Muscle of arm (tissue), 12 donors: Measurements from ENCODE around the gene UPF2. TPM values are rescaled to one million over a fixed set of nuclear protein-coding genes. Genes with fewer than 3 reads are reported as not detected.
"Not testable (repeated sequence)": the region's sequence is repeated elsewhere in the genome, so short reads cannot be mapped to it uniquely, and the experiment has no call there.

Source experiments
- DNase-seq: peaks from one replicate; pipeline ENCODE4 v3.0.0-alpha.2; 2013
- polyA plus RNA-seq, 12 donors: library from polyadenylated mRNA; unstranded; fragments of 120-200 nt; gene quantifications; one replicate each; pipeline ENCODE4 v1.2.1, GENCODE V29; 2013; ENCODE audit not compliant: insufficient read length in 12 of 12

Gene UPF2
- polyA plus RNA-seq, 12 donors: 20.4 to 80.5 (median 24.0) TPM

DNA sequence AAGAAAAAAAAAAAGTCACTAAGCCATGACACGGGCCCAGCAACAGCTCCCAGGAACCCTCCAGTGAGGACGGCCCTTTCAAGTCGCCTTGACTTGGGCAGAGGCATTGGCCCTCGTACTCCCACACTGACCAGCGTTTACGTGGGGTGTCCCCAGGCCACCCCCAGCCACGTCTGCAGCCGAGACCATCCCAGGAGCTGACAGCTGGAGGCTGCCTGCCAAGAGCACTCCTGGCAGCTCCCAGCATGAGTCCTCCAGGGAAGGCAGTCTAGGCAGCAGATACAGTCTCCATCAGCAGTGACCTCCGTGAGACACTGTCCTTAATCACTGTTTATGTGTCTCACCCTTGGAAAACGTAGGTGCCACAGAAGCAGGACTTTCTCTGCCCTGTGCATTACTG lies 133.0 kb downstream of the UPF2 start:
- DNase-seq: no peak

DNA sequence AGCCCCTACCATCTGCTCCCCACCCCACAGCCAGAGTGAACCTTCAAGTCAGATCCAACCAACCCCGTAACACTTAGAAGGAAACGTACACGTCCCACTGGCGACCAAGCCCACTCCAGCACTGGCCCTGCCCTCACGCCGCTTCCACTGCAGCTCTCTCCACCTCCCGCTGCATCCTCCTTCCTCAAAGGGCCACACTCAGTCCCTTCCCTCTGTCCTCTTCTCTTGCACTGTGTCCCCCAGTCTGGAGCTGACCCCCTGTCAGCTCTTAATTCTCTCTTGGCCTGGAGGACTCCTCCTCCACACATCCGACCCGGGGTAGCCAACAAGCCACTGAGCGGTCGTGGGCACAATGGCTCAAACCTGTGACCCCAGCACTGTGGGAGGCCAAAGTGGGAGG lies 133.6 kb downstream of the UPF2 start:
- DNase-seq: no peak

DNA sequence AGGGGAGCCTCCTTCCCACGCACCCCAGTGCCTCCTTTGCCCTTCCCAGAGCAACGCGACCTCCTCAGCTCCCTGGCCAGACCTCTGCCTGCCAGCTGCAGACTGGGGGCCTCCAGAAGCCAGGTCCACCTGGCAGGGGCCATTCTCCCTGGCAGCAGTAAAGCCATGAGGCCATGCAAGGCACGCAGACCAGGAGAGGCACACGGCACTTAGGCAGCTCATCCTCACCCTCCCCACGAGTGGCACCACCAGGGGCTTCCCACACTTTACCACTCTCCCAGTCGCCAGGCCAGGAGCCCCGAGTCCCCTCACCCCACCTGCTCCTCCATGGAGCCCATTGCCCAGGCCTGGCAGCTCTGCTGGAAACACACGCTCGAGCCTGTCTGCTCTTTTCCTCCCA lies 134.1 kb downstream of the UPF2 start:
- DNase-seq: no peak

DNA sequence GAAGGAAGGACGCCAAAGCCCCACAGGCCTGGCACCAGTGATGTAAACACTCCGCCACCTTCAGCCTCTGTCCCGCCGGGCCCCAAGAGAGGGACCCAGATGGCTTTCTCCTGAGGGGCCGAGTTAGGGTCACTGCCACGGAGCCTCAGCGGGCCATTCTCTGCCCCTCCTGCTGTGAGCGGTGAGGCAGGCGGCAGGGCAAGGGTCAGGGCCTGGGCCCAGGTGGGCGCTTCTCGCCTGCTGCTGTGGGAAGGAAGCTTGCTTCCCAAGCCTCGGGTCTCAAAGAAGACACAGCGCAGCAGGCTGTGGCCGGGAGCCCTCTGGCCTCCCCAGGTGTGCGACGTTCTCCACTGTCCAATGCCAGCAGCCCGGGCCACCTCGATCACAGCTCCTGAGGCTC lies 134.7 kb downstream of the UPF2 start:
- DNase-seq: no peak

DNA sequence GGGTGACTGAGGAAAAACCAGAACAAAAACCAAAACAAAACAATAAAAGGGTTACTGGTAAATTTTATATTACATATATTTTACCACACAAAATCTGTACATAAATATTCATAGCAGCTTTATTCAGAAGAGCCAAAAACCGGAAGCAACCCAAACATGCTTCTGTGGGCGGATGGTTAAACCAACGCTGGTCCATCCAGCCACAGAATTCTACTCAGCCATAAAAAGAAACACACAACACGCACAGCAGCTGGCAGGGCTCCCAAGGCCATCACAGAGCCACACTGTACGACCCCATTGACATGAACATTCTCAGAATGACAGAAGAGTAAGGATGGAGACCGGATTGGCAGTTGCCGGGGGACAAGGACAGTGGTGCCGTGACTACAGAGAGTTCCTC lies 135.9 kb downstream of the UPF2 start:
- DNase-seq: no peak

DNA sequence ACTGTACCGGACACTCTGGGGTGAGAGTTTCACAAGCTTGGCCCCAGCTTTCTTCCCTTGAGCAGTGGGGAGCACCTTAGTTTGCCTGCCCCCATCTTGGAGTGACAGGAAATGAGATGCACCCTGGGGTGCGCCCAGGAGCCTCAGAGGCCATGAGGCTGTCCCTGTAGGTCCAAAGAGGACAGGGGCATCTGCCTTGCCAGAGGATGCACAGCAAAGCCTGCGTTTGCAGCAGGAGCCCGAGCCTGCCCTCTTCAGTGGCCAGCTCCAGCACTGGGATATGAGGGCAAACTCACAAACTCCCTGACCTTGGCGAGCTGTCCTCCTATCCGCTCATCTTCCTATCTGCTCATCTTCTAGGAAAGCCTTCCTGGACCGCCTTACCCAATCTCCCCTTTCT lies 140.0 kb downstream of the UPF2 start:
- DNase-seq: no peak

DNA sequence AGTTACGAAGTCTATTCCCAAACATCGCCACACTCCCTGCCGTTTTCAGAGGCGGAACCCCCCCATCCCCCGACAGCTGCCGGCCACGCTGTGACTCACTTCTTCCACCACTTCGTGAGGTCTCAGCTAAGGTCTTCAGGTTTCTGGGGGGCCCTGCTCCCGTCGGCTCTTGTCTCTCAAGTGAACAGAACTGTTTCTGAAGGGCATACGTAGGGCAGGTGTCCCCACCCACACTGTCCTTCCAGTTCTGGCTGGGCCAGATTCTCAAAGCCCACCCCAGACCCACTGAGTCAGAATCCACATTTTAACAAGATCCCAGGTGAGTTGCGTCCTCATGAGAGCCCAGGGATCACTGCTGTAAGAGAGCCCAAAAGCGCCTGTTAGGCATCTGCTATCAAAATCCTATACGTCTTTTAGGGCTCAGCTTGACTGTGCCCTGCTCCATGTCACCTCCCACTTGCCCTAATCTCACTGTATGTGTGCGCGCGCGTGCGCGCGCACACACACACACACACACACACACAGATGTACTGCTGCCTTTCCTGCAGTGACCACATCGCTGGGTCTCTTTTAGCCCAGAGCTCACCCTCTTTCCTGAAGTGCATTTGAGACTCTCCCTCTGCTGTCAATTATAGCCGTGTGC lies 140.7 kb downstream of the UPF2 start:
- no peak for DNase-seq

DNA sequence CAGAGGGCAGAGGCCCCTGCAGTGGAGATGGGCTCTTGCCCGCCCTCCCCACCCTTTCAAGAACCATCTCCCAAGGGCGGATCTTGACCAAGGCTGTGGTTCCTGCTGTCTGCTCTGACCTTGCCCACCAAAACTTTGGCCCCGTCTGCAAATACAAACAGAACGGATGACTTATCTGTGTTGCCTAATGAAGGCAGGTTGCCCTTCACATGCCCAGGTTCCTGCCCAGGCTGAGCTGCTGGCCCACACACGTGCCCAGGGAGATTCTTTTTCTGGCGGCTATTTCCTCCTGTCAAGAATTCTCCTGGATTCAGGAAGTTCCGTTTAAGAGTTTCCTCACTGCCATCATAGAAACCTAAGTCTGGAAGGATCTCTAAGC lies 141.2 kb downstream of the UPF2 start:
- DNase-seq: no peak

DNA sequence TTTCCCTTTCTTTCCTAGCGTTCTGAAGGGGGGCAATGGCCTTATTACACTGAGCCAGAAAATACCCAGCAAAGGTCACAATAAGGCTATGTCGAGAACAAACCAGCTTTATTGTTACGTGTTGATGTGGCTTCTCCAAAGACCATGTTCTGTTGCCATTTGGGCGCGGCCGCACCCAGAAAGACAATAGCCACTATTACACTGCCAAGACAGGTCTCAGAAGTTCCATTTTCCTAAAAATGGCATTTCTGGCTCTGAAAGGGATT lies 141.6 kb downstream of the UPF2 start:
- no peak for DNase-seq

DNA sequence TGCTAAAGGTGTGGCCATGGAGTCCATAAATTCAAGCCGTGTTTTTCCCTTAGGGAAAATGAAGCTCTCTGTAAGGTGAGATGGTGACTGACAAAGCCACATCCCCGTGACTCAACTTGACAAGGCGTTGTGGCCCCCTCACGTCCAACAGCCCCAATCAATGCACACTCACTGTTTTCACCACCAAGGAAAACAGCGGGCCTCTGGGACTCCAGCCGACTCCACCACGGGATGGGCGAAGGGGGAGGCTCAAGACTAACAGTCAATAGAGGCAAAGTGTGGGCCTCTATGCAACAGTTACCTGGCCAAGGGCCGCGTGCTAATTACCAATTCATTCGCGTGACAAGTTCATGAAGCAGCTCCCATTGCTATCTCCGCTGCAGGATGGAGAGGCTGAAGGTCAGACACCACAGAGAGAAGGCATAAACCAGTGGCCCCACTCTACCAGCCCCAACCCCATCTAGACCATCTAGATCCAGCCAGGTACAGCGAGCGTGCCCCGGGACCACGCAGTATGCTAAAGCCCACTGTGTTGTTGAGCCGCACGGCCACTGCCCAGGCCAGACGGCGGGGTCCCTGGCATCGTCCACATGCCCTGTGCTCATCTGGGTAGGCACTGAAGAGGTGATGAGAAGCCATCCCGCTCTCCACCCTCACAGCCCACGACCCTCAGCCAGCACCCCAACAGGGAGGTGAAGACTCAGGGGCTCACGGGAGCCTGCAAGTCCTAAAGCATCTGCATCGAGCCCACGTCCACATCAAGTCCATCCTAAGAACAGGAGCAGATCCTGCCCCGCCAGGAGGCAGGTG lies 143.3 kb downstream of the UPF2 start:
- DNase-seq: no peak

DNA sequence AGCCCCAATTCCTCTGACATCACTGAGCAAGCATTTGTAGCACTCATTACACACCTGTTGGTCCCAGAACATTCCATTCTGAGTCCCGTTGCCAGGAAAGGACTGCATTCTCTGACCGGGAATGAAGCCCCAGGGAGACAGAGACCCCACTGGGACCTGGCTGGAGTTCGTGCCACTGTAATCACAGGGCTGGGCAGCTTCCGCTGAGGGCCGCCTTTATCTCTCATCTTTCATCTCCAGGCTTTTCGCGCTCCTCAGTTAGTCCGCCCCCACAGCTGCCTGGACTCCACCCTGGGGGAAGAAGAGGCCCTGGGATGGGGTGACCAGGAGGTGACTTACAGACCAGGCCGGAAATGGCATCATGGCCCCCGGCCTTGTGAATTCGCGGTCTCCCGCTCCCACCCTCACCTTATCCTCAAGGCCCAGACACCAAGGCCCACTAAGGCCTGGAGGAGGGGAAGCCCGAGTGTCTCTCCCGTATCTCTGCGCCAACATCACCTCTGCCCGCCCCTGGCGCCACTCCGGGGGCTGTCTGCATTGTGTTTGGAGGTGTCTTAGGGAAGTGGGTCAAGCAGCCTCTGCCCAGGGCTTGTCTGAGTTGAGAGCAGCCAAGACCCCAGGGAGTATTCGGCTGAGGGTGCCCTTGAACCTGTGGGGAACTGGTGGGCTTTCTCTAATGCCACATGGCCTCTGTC lies 144.1 kb downstream of the UPF2 start:
- DNase-seq: no peak

DNA sequence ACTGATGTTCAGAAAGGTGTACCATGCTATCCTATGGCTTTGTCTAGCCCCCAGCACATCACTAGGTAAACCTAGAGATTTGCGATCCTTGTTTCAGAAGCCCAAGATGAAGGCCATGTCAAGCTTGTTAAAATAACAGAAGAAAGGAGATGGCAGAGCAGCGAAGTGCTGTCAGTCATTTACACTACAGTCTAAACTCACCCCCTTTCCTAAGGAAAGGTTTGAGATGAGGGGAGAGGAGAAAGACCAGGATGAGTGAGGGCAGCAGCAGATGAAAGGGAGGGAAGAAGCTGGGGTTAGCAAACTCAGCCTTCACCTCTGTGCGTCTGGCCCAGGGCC lies 144.6 kb downstream of the UPF2 start:
- no peak for DNase-seq

DNA sequence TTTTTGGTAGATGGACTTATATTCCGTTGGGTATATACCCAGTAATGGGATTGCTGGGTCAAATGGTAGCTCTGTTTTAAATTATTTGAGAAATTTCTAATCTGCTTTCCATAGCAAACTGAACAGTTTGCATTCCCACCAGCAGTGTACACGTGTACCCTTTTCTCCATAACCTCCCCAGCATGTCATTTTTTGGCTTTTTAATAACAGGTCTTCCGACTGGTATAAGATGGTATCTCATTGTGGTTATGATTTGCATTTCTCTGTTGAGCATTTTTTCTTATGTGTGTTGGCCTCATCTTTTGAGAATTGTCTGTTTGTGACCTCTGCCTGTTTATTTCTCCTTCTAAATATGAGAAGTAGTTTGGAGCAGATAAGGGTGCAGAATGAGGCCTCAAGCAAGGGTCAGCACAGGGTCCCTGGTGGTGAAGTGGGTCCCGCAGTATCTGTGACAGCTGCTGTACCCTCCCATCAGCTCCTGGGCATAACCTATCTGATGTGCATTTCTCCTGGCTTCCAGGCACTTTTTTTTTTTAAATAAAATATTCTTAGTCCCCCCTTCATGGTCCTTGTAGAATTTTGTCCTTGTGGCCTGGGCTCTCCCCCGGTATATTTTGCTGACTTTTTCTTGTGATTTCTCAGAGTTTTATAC lies 145.9 kb downstream of the UPF2 start:
- no peak for DNase-seq

DNA sequence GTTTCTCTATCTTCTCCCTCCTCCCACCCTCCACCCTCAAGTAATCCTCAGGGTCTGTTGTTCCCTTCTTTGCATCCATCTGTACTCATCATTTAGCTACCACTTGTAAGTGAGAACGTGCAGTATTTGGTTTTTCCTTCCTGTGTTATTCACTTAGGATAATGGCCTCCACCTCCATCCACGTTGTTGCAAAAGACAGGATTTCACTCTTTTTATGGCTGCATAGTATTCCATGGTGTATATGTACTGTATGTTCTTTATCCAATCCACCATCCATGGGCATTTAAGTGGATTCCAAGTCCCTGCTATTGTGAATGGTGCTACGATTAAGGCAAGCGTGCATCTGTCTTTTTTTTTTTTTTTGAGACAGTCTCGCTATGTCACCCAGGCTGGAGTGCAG lies 147.0 kb downstream of the UPF2 start:
- DNase-seq: no peak

DNA sequence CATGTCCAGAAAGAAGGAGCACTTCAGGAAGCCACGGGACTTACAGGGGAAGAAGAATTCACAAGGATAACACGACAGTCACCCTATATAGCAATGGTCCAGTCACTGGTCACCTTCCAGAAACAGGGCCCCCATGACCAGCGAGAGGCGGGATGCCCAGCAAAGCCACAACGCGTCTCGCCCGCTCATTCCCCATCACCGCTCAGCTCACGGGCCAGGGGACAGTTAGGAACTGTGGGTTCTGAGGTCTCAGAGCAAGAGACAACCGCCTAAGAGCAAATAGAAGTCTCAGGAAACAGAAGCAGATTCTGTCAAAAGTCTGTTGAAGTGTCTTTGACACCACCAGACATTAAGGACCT lies 147.5 kb downstream of the UPF2 start:
- no peak for DNase-seq

DNA sequence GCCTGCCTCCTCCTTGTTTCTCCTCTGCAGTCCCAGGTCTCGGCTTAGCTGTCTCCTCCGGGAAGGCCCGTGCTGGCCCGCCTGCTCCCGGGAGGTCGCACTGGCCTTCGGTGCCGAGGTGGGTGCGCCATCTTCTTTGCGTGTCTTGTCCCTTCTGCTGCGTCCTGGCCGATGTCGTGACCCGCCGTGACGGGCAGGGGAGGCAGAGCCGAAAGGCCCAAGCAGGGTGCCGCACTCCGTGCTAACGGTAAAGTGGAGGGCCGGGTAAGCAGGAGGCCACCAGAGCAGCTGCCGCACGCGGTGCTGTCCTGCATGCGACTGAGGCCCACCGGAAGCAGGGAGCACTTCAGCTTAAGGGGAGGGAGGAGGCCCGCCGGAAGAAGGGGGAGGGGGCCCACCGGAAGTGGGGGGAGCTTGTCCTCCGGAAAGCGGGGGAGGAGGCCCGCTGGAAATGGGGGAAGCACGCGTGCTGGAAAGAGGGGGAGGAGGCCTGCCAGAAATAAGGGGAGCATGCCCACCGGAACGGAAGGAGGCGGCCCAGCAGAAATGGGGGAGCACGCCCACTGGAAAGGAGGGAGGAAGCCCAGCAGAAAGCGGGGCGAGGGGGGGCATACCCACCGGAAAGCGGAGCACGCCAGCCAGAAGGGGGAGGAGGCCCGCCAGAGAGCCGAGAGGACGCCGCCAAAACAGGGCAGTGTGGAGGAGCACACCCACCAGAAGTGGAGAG lies 148.1 kb downstream of the UPF2 start:
- DNase-seq: no peak

DNA sequence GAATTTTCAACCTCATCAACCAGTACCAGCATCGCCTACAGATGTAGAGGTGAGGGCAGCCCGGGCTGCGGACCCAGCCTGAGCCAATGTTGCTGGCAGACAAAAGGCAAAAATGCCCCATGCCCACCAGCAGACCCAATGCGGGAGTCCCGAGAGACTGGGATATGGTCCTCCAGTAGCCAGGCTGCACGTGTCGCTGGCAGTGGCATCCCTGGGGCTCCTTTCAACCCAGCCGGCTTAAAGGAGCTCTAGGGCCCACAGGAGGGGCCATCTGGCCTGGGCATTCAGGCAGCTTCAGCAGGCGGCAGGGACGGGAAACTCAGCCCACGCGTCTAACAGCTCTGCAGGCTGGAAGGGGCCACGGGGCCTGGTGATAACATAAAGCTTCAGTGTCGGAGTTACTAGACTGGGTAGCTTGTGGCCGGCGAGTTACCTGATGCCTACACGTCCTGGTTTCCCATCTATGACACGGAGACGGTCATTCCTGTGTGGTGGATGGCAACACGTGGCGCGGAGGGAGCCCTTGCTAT lies 148.8 kb downstream of the UPF2 start:
- no peak for DNase-seq

DNA sequence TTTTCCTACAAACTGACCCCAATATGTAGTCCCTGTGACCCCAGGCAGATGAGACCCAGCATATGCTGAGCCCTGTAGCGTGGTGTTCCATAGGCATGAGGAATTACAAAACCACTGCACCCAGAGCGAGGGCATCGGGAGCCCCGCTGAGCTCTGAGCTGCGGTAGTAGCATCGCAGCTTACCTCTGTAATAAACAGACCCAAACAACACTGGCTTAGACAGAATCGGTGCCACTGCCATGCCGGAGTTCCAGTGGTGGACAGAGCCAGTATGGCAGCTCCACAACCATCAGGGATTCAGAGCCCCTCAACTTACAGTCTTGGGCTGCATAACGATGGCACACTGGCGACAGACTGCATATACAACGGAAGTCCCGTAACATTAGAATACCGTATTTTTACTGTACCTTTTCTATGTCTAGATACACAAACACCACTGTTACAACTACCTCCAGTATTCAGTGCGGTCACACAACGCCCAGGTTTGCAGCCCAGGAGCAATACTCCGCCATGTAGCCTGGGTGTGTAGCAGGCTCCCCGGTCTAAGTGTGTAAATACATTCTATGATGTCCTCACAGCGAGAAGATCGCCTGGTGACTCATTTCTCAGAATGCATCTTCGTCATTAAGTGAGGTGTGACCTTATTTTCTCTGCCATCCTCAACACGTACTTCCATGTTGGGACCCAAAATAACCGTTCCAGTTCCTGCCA lies 150.7 kb downstream of the UPF2 start:
- no peak for DNase-seq

DNA sequence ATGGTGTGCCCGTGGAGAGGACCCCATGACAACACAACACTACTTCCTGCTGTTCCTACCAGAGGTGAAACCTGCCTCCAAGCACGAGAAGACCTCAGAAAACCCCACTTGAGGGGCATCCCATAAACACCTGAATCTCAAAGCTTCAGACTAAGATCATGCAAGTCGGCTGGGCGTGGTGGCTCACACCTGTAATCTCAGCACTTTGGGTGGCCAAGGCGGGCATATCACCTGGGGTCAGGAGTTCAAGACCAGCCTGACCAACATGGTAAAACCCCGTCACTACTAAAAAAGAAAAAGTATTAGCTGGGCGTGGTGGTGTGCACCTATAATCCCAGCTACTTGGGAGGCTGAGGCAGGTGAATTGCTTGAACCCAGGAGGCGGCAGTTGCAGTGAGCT lies 153.3 kb downstream of the UPF2 start:
- DNase-seq: not testable (repeated sequence)

DNA sequence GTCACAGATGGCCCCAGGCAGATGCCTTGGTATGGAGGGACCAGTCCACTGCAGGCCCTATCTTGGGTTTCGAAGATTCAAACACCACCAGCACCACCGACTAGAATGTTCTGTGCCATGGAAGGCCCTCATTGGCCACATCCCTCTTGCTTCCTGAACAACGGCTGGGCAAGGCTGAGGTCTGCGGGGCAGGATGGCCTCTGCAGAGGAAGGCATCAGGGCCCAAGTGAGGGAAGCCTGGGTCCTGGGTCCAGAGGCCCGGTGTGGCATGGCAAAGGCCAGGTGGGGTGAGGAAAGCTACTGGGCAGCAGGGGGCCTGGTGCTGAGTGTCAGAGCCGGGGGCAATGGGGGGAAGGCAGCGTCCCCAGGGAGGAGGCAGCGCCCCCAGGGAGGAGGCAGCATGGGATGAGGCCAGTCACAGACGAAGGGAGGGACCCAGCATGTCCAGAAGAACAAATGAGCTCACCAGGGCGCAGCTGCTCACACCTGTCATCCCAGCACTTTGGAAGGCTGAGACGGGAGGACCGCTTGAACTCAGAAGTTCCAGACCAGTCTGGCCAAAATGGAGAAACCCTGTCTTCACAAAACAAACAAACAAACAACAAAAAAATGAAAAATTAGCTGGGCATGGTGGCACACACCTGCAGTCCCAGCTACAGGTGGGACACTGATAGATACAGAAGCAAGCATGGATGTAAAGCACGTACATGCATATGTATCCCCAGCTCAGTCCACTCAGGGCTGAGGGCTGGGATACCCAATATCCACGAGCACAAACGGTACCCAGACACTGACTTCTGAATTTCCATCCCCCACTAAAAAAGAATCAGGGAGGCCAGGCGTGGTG lies 155.0 kb downstream of the UPF2 start:
- DNase-seq: no peak

DNA sequence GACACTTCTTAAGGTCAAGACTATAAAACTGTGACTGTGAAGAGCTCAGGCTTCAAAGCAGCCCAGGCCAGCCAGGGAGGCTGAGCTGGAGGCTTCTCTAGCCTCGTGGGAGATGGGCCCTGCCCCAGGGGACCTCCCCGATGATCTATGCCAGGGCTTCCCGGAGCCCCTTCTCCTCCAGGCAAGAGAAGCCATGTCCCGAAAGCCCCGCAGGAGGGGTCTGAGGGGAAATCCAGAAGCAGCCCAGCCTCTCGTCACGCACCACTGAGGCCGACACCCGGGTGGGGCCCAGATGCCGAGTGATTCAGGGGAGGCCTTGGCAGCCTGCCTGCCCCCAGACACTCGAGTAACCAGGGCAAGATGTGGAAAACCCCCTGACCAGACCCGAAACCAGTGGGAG lies 155.8 kb downstream of the UPF2 start:
- DNase-seq: no peak
